NCI-H1436 treated with DMSO at 0.1 percent for 48 hours (cell line): Measurements from ENCODE around the gene SAT2.

ENCODE experiments used
- DNase-seq: peaks from one replicate; lab custom pipeline; 2025; lab: John Stamatoyannopoulos, UW

SAT2 gene

GRCh38 chr17:7591596-7591995 is 36.0 kb downstream of the SAT2 start:
- no peak for DNase-seq

- DNase-seq, result no peak
These were observed 36.9 kb downstream of the SAT2 start for GRCh38 chr17:7590743-7591142.

- no peak for DNase-seq
These were observed 37.5 kb downstream of the SAT2 start, which contains the start of gene SOX15 for GRCh38 chr17:7589891-7590691. SOX15 (minus strand) TSS chr17:7590094; CDS start chr17:7589676, 418 bp downstream.

- DNase-seq, result no peak
These were observed 38.3 kb downstream of the SAT2 start for GRCh38 chr17:7589204-7589868.

GRCh38 chr17:7588553-7589203 is 38.9 kb downstream of the SAT2 start:
- no peak for DNase-seq

- DNase-seq, result no peak
These were observed 40.0 kb downstream of the SAT2 start for GRCh38 chr17:7587420-7588151.

- DNase-seq, result no peak
These were observed 40.8 kb downstream of the SAT2 start for GRCh38 chr17:7586673-7587419.

GRCh38 chr17:7583253-7584109 is 44.1 kb downstream of the SAT2 start, which contains the start of gene MPDU1:
MPDU1 (plus strand) TSS chr17:7583852; CDS start chr17:7583863, 11 bp downstream.
- peak; percentile 86 for DNase-seq

- DNase-seq, result no peak
These were observed 45.0 kb downstream of the SAT2 start for GRCh38 chr17:7582396-7583252.

GRCh38 chr17:7580604-7581575 is 46.7 kb downstream of the SAT2 start:
- DNase-seq, result no peak

- DNase-seq, result no peak
These were observed 47.6 kb downstream of the SAT2 start for GRCh38 chr17:7579834-7580603.

- no peak for DNase-seq
These were observed 48.4 kb downstream of the SAT2 start, which contains the start of gene CD68 for GRCh38 chr17:7579001-7579833. CD68 (plus strand) TSS chr17:7579638; CDS start chr17:7579678, 40 bp downstream.

- no peak for DNase-seq
These were observed 50.1 kb downstream of the SAT2 start for GRCh38 chr17:7577327-7578199.

- DNase-seq, result no peak
These were observed 51.1 kb downstream of the SAT2 start for GRCh38 chr17:7576432-7576937.
